DOHH2 (cell line): ENCODE measurements around the gene RBKS.

Experiments
- CTCF ChIP-seq: fragments of 200-600 bp; sonication (generic); IDR thresholded peaks from one replicate; pipeline ENCODE4 v1.5.1; 2014; ENCODE audit warnings: antibody characterized with exemption, mild to moderate bottlenecking, low read depth, low read length; ENCODE audit not compliant: poor library complexity, severe bottlenecking
- EZH2phosphoT487 ChIP-seq: fragments of 200-600 bp; sonication (generic); IDR thresholded peaks from 2 replicates; pipeline ENCODE4 v1.6.1; 2017; ENCODE audit warnings: borderline replicate concordance, mild to moderate bottlenecking, antibody characterized with exemption, low read length, moderate library complexity, mixed read lengths

- no peak for TF ChIP-seq CTCF
- no peak for TF ChIP-seq EZH2phosphoT487
Measured at GRCh38 chr2:27776696-27777095, 113.5 kb downstream of the RBKS start.
